Mucosa of gallbladder (tissue), 1 donor: ENCODE measurements around the gene BABAM2. TPM values are rescaled to one million over a fixed set of nuclear protein-coding genes. Genes with fewer than 3 reads are reported as not detected.
"Not testable (repeated sequence)": the region's sequence is repeated elsewhere in the genome, so short reads cannot be mapped to it uniquely, and the experiment has no call there.

Experiments used
- DNase-seq: peaks from one replicate; pipeline ENCODE4 v3.0.0-alpha.2; 2020; ENCODE audit warnings: low spot score
- total RNA-seq: library from RNA; stranded (reverse); gene quantifications from one replicate; pipeline ENCODE4 v1.2.1, GENCODE V29; 2021
- donor health status: DM: no; HTN: no; CAD: no.

BABAM2 gene
- total RNA-seq, 1 donor from 2014 or later = 47.3 TPM

GRCh38 chr2:28358668-28359201 lies 468.2 kb downstream of the BABAM2 start:
- DNase-seq = no peak

DNA sequence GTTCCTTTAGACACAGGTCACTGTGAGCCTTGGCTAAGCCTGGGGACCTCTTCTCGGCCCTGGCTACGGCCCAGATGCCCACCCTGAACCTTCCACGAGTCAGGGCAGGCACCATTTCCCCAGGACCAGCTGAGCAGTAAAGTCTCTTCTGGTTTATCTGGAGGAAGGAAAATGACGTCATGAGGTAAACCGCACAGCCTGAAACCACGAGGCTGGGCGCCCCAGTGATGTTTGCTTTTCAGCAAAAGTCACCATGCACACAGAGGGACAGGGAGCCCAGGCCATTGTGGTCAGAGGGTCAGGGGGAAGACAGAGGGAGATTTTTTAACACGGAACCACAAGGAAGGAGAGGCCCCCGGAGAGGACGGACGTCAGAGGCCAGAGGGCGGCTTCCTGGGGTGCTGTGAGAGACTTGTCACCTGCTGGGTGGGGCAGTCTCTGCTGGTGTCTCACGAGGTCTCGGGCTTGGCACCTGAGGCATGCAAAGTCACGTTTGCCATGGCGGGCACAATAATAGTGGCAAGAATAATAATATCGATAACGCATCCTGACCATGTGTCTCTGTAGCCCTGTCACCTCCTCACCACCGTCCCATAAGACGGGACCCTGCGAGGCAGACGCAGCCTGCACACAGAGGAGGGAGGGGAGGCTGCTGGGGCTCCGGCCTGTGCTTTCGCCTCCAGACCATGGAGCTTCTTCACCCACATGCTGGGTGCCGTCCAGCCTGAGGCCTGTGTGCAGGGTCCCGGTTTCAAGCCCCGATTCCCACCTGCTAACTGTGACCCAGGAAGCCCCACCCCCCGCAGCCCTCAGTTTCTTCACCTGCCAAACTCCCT lies 468.9 kb downstream of the BABAM2 start:
- peak; percentile 79 for DNase-seq

GRCh38 chr2:28360058-28360717 lies 469.7 kb downstream of the BABAM2 start:
- DNase-seq = no peak

DNA sequence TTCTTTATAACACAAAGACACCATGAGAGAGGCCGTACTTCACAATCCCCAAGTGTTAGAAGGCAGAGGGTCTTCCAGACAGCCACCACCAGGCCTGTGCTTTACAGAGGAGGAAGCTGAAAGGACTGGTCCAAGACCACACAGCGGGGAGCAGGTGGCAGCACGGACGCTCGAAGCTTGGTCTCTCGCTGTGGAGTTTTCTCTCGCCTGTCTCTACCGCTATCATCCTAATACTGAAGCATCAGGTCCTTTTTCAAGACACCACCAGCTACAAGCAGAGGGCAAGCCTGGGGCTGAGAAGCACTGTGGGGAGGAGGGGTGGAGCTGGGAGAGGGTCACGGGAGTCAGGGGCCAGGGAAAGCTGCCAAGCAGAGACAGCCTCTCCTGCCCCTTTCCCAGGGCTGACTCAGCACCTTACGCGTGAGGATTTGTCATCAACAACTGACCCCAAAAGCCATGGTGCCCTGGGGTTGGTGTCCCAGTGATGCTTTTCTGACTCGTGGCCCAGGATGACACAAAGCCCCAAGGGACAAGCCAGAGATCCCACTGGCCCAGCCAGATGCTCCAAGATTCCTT lies 470.3 kb downstream of the BABAM2 start:
- DNase-seq = no peak

- no peak for DNase-seq
These were observed 471.6 kb downstream of the BABAM2 start for GRCh38 chr2:28361991-28362710.

DNA sequence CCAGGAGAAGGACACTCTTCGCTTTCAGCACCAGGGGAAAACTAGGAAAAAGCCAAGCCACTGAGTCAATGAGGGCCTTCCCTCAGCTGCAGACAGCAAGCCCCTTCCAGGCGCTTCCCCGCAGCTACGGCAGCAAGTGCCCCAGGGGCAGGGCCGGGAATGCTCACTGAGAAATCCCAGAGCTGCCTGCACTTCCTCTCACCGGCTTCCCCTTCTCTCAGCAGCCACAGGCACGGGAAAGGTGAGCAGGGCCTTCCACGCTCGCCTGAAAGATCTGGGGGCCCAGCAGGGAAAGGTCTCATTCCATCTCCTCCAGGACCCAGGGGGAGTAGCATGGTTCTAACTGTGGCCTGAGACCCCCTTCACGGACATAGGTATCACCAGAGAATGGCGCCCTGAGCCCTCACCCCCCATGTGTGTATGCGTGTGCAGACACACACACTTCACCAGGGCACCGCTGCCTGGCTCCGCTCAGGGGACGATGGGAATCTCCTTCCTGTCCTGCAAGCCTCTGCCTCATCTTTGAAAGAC lies 472.5 kb downstream of the BABAM2 start:
- no peak for DNase-seq

DNA sequence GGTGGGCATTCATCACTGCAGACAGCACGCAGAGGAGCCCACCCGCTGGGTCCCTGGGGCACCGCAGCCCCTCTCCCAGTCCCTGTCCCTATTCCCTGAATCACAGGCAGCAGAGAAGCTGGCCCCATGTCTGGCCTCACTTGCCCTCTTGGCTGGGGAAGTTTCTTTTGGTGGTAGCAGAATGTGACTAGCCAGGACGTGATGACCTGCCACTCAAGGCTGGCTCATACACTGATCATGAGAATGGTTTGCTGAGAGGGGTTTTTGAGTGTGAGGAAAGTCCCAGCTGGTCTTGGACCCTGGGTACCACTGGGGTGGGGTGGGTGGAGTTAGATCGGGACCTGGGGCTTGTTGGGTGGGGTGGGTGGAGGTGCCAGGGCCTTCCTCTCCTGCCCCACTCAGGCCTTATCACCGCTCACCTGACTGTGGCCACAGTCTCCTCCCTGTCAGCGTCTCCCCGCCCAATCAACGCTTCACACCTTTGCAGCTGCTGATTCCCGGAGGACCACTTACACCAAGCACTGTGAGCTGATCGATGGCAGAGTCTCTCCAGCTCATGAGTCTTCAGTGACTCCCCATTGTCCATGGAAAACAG lies 473.3 kb downstream of the BABAM2 start:
- no peak for DNase-seq

GRCh38 chr2:28364610-28365009 lies 474.1 kb downstream of the BABAM2 start:
- no peak for DNase-seq

- DNase-seq = no peak
These were observed 474.6 kb downstream of the BABAM2 start for GRCh38 chr2:28365158-28365557.

GRCh38 chr2:28366149-28366495 lies 475.6 kb downstream of the BABAM2 start:
- no peak for DNase-seq

DNA sequence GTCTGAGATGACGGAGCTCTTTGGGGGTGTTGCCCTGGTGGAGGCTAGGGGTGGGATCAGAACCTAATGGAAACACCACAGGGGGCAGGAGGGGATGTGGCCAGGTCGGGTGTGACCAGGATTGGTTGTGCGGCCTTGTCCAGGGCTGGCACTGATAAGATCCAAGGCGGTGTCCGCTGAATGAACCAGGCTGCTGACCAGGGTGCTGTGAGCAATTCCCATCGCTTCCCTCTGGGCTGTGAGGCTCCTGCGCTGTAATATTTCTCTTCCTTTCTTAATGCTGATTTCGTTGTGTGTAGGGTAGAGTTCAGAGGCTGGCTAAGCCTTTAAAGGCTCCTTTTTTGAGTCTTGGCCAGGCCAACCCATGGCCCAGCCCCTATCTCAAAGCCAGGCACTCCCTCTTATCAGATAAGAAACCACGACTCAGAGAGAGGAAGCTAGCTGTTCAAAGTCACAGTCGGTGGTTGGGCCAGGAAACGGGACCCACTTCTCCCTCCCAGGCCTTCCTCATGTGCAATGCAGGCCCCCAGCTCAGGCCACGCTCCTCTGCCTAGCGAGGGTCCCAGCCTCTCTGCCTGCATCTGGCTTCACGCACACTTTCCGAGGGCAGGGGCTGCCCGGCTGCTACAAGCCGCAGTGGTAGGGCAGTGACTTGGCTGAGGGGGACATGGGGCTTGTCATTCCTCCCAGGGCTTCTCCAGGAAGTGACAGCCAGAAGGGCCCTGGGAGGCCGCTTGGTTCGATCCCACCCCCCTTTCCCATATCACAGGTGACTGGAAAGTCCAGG lies 476.2 kb downstream of the BABAM2 start:
- DNase-seq = peak; percentile 73

DNA sequence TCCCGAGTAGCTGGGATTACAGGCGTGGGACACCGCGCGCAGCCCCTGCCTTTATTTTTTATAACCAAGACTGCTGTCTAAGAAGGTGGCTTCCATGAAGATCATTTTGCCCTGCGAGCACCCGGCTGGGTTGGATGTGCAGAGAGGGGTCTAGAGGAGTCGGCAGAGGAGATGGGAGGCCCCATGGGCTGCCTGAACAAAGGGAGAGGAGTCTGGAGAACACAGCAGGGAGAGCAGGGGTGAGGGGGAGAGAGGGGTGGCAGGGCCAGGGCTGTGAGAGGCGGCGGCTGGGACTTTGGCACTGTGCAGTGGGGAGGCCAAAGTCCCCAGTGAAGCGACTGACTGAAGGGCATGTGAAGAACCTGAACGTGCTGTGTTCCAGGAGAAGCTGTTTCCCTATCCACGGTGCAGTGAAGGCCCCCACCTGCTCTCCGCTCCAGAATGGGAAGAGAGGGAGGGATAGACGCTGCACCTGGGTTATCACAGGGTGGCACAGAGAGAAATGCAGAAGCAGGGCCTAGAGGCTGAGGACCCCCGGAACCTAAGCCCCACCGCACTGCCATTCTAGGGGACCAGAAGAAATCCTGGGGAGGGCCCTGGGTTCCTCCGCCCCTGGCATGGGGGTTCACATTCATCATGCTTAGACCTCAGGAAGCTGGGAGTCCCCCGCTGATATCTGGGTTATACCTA lies 477.3 kb downstream of the BABAM2 start:
- DNase-seq = peak; percentile 75

- no peak for DNase-seq
These were observed 477.8 kb downstream of the BABAM2 start for GRCh38 chr2:28368357-28368798.

GRCh38 chr2:28369358-28369757 lies 478.8 kb downstream of the BABAM2 start:
- DNase-seq = no peak

DNA sequence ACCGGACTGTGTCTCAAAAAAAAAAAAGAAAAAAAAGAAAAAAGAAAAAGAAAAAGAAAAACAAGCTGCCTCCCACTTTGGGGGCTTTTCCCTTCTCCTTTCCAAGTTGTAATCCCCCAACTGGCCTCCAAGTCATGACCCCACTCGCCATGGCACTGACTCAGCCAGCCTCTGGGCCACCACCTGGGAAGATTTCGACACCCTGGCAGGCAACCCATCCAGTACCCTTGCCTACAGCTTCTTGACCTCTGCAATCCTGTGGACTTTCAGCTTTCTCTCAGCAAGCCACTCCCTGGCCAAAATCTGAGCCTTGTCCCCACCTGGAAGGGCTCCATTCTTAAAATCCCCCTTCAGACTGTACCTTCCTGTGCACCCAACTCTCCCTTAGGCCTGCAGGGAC lies 479.8 kb downstream of the BABAM2 start:
- peak; percentile 57 for DNase-seq

DNA sequence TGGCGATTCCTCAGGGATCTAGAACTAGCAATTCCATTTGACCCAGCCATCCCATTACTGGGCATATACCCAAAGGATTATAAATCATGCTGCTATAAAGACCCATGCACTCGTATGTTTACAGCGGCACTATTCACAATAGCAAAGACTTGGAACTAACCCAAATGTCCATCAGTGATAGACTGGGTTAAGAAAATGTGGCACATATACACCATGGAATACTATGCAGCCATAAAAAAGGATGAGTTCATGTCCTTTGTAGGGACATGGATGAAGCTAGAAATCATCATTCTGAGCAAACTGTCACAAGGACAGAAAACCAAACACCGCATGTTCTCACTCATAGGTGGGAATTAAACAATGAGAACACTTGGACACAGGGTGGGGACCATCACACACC lies 481.2 kb downstream of the BABAM2 start:
- not testable (repeated sequence) for DNase-seq

DNA sequence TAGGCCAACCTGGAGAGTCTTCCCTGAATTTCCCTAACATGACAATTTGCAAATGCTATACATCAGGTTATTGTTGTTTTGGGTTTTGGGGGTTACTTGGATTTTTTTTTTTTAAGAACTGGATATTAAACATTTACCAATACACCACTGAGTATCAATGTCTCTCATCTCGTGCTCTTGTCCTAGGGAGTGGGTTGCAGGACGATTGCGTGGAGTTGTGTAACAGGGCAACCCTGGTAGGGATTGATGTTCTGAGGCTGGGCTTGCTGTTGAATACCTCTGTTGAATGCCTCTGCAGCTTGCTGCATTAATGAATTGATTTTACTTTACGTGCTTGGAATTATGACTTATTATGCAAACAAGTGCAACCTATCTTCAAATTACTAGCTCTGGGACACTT lies 483.3 kb downstream of the BABAM2 start:
- no peak for DNase-seq

DNA sequence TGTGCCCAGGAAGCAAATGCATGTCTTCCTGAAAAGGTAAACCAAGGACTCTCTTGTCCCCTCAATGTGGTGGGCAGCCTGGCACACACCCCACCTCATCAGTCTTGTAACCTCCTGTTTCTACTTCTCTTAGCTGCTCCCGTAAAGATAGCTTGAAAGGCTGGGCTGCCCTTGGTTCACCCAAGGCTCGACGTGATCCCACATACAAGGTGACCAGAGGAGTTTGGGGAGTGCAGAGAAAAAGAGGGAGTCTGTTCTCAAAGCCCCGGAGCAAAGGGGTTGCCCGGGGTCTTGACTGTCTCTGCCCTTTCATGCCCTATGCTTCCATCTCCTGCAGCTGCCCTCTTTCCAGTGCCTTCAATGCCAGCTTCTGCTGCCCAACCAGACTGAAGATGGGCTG lies 483.8 kb downstream of the BABAM2 start:
- no peak for DNase-seq

DNA sequence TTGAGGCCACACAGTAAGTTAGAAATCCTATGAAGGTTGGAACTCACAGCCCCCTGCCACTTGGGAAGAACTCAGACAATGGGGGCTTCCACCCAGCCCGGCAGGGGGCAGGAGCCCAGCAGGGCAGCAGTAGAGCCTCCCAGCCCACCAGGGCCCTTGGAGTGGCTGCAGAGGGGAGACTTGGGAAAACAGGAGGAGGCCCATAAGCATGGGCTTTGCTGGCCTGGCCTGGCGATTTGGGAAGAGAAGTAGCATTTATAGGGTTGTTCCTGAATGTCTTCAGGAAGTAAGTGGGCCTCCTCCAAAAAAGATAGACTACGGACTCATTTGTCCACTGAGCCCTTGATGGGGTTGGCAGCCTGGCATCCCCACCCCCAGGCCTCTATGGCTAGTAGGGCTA lies 484.7 kb downstream of the BABAM2 start:
- no peak for DNase-seq
